Stimulated activated CD8-positive, alpha-beta memory T cell treated with anti-CD3 and anti-CD28 coated beads, Interleukin-12 subunit alpha, Interleukin-12 subunit beta, amount 100 ng/mL, for 4 hours (primary cell): Measurements from ENCODE around the gene CDCA8.
"Not testable (repeated sequence)": the region's sequence is repeated elsewhere in the genome, so short reads cannot be mapped to it uniquely, and the experiment has no call there.

Experiments
- DNase-seq: peaks from one replicate; pipeline ENCODE4 v3.0.0-alpha.2; 2020; ENCODE audit warnings: low read depth

The CDCA8 gene

DNA sequence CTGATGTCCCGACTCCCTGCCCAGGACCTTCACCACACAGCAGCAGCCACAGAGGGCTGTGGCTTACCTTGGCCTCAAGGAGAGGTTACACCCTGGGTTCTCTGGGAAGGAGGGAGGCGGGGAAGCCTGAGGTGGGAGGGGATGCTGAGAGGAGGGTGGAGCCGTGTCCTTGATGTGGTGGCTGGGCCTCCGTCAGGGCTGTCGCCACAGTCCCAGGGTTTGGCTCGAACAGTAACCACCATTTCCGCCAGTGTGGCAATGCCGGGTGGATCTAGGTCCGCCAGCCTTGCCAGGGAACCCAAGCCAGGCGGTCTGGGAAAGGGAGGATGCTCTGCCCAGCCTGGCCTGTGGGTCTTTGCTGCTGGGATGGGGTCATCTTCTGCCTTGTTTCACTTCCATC lies 18.4 kb upstream of the CDCA8 start:
- DNase-seq = no peak

DNA sequence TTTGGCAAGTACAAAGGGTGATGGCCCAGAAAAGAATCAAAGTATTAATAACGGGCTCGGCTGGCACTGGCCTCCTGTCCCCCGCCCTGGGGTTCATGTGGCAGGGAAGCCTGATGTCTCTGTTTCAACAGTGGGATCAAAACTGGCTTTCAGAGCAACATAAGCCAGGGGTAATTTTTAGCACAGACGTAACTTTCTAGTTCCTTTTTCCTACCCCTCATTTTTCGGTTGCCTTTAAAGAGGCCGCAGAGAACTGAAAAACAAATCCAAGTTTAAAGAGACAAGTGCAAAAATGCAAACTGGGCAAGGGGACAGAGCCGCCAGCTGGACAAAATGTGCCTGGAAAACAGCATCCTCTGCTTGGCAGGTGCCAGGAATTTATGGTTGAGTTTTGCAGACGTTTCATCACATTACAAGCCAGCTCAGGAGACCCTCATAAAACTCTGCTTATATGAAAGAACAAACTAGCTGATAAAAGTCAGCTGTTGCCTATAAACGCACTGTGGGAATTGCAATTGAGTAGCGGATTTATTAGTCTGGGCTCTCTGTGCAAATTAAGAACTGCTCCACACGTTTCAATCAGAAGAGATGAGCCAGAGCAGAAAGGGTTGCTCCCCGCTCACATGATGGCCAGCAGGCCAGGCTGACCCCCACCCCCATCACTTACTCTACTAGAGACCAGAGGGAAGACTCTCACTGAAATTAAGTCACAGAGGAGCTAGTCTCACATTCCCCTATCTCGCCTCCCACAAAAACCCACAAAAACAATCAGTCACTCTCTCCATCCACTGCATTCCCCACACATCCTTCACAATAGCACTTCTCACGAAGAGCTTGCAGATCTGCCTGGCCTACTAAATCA lies 15.8 kb upstream of the CDCA8 start:
- DNase-seq = no peak

DNA sequence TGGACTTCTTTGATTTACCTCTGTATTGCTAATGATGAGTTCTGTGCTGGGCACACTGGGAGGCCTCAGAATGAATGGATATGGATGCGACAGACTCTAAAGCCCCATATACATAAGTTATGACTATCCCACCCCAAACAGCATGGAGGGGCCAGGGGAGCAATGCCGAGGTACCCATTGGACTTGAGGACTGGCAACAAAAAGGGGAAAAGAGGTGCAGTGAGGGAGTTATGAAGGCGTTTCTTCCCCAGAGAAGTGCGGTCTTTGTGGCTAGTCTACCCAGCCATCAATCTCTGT lies 15.2 kb upstream of the CDCA8 start:
- DNase-seq = no peak

DNA sequence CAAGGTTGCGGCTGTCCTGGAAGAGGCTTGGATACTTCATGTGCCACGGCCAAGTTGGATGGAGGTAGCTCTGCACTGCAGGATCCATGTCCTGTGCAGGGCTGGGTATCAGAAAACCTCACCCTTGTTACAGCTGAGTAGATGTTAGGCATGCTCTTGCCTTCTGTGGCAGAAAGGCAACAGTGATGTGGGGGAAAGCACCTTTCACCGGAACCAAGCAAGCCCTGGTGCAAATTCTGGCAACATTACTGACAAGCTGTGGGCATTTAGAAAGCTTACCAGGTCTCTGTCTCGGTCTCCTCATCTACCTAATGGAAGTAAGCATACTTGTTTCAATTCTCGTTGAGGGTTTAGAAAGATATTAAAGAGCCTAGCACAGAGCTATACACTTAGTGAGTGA lies 14.5 kb upstream of the CDCA8 start:
- DNase-seq = no peak

DNA sequence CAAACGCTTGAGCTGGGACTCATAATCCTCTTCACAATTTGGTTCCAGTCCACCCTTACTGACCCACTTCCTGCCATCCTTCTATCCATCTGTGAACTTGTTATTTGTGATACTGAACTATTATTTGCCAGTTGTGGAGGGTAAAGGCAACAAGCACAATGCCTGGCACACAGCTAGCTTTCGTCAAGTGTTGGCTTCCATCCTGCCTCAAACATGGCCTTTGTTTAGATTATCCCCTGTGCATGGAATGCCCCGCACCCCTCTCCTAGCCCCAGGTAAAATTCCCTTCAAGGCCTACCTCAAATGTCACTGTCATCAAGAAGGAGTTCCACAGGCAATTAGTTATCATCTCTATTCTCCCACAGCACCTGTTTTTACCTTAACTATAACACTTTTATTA lies 11.4 kb upstream of the CDCA8 start:
- DNase-seq = no peak

DNA sequence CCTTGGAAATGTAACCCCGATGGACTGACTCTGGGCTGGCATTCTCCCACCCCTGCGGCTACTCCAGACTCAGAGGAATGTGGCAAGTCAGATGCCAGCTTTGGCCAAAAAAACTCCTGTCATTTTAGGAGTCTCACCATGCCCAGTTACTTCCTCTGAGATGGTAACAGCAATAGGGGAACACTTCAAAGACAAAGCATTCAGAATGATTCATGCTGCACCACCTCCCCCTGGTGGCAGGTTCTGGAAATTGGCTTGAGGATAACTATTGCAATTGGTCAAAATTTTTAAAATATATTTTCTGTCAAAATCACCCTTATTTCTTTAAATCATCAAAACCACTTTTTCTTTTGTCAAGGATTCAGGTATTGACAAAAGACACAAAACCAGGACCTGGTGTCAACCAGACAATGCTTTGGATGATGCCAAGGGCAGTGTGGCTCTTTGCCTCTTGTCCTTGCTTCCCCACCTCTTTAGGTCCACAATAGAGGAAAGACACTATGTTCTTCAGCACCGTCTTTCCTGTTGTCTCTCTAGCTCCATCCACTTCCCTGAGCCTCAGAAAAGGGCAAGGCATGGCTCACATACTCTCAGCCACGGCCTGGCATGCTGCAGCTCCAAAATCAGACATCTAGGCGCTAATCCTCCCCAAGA lies 9.9 kb upstream of the CDCA8 start:
- peak; percentile 37 for DNase-seq

DNA sequence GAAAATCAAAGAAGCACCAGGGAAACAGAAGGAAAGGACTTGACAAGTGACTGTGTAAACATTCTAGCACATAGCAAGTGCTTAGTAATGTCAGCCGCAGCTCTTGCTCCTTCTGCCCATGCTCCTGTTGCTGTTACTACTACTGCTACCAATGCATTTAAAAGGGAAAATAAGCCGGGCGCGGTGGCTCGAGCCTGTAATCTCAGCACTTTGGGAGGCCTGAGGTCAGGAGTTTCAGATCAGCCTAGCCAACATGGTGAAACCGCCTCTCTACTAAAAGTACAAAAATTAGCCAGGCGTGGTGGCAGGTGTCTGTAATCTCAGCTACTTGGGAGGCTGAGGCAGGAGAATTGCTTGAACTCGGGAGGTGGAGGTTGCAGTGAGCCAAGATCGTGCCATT lies 8.1 kb upstream of the CDCA8 start:
- not testable (repeated sequence) for DNase-seq

DNA sequence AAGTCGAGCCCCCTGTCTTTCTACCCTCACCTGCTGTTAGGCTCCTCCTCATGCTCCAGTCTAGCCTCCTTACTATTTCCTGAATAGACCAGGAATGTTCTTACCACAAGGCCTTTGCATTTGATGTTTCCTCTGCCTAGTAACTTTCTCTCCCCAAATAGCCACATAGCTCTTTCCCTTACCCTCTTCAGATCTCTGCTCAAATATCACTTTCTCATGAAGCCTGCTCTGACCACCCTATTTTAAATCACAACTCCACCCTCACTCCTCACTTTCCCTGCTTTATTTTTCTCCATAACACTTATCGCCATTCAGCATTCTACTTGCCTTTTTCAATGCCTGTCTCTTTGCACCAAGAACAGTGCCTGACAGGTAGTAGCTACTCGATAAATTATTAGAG lies 6.6 kb upstream of the CDCA8 start:
- no peak for DNase-seq

DNA sequence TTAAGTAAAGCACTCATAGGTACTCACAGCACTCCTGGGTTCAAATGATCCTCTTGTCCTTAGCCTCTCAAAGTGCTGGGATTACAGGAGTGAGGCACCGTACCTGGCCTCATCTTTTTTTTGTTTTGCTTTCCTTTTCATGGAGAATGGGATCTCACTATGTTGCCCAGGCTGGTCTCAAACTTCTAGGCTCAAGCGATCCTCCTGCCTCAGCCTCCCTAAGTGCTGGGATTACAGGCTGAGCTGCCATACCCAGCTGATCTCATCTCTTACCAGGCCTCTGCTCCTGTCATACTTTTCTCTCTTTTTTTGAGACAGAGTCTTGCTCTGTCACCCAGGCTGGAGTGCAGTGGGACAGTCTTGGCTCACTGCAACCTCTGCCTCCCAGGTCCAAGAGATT lies 4.6 kb upstream of the CDCA8 start:
- not testable (repeated sequence) for DNase-seq

DNA sequence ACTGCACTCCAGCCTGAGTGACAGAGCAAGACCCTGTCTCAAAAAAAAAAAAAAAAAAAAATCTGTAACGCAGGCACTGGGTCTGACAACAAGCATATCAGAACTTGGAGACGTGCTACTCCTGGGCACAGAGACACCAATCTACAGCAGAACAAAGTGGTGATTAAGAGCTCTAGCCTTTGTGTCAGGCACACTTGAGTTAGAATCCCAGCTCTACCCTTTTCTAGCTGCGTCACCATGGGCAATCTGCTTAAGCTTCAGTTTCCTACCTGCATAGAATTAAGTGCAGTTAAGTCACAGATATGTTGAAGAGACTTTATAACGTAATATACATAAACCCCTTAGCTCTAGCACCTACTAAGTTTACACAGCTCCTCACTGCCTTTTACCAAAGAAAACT lies 3.4 kb upstream of the CDCA8 start:
- DNase-seq = no peak

DNA sequence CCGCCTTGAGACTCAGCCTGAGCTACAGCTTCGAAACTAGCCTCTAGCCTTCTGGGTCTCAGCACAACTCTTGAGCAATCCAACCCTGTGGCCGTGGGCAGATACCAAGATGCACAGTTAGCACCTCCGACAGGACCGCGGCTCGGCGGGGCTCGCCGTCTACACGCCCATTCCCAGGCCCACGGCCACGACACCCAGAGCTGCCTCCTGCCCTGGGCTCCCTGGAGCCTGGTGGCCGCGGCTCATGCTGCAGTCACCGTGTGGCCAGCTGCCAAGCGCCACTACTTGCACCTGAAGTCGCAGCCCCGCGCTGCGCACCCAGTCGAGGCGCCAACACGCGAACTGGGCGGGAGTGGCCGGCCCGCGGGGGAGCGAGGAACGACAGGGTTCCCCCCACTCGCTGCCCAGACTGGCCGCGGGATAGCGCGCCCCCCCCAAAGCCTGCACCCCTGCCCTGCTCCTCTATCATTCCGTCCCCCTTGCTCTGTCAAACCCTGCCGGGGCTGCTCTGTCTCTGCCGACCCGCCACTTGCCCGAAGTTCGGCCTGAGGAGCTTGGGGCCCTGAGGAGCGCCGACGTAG lies 729 bp upstream of the CDCA8 start:
- no peak for DNase-seq

DNA sequence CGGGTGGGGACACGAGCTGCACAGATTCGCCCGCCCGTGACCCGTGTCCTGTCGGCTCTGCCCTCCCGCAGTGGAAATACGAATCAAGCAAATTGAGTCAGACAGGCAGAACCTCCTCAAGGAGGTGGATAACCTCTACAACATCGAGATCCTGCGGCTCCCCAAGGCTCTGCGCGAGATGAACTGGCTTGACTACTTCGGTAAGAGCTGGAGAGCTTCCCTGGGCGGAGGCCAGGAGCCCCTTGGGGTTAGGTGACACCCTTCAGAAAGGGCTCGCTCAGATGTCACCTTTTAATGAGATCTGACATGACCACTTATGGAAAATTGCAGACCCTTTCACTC lies 489 bp downstream of the CDCA8 start:
- no peak for DNase-seq

DNA sequence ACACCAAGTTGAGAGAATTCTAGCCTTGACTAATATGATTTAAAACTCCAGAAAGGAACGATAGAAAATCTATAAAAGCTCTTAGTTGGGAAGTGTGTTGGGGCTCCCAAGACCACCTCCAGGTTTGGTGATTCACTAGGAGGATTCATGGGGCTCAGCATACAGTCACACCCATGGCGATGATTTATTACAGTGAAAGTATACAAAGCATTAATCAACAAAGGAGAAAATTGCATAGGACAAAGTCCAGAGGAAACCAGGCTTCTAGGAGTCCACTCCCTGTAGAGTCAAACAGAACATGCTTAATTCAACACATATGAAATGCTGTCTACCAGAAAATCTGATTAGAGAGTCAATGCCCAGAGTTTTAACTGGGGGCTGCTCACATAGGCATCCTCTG lies 4.8 kb downstream of the CDCA8 start:
- DNase-seq = no peak

DNA sequence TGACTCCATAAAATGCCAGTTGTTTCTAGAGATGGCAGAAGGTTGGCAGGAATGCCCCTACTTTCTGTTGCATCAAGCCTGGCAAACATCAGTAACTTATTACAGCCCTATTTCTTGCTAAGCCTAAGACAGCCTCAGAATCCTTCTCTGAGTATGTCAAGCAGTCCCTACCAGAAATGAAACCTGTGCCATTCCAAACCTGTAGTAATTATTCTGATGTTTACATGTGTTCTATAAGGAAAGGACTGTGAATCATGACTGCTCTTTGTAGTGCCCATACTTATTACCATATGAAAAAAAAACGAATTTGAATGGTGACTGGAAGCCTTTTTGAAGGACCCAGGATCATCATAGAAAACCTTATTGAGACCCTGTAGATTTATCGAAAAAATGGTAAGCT lies 5.4 kb downstream of the CDCA8 start:
- DNase-seq = no peak

DNA sequence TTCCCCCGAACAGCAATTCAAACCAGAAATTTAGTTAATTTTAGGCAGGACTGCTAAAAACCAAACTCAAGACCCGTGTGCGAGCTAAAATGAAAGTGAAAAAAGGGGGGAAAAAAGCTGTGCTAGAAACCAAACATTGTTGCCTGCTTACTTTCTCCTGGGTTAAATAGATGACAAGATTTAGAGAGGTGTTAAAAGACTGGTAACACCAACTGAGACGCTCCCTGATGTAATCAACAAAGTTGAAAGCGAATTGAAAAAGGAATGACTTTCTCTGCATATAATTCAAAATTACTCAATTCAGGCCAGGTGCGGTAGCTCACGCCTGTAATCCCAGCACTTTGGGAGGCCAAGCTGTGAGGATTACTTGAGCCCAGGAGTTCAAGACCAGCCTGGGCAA lies 6.8 kb downstream of the CDCA8 start:
- DNase-seq = no peak

DNA sequence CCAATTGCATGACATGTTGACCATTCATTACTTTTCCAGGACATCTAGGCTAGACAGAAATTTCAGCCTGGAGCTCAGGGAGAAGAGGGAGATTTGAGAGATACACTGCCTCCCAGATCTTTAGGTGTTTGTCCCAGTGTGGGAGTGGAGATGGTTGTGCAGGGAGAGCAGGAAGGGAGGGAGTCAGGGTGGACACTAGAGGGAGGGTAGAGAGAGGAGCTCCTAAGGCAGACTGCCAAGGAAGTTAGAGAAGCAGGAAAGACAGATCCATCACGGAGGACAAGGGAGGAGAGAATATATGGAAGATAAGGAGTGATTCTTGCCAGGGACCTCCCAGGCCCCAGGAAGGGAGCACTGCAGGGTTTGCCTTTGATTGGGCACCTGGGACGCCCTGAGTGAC lies 8.7 kb downstream of the CDCA8 start:
- DNase-seq = no peak

DNA sequence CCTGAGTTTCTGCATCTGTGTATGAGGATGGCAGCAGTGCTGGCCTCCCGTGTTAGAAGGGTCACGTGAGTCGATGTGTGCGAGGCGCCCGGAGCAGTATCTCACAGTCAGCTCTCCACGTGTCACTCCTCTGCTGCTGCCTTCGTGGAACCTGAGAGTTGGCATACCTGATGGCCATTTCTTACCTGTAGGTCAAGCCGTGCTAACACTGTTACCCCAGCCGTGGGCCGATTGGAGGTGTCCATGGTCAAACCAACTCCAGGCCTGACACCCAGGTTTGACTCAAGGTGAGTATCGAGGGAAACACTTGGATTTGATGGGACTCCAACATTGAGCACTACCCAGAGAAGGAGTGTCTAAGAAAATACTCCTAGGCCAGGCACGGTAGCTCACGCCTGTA lies 10.7 kb downstream of the CDCA8 start:
- DNase-seq = no peak

DNA sequence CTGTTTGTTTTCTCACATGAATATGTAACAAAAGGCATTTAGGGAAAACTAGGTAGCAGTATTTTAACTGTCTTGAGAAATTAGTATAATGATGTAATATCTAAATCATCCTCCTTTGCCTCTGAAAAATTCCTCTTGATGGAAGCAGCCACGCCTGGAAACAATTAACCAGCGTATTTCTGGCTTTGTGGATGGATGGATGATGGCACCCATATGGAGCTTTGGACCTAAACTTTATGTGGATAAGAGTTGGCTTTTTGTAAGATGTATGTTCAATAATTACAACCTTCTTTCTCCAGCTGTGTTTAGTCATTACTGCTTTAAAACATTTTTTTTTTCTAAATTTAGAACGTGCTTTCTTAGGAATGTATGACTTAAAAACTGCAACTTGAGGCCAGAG lies 12.7 kb downstream of the CDCA8 start:
- no peak for DNase-seq

DNA sequence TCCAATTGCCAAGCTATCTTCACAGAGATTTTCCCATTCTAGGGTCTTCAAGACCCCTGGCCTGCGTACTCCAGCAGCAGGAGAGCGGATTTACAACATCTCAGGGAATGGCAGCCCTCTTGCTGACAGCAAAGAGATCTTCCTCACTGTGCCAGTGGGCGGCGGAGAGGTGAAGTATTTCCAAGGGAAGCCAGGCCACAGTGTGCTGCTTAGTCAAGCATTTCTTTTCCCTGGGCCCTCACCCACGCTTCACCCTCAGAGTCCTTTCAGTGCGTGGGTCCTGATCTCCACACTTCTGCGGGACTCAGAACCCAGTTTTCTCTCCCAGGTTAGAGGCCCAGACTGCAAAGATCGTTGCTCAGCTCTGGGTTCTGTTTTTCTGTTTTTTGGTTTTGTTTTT lies 13.1 kb downstream of the CDCA8 start:
- no peak for DNase-seq

DNA sequence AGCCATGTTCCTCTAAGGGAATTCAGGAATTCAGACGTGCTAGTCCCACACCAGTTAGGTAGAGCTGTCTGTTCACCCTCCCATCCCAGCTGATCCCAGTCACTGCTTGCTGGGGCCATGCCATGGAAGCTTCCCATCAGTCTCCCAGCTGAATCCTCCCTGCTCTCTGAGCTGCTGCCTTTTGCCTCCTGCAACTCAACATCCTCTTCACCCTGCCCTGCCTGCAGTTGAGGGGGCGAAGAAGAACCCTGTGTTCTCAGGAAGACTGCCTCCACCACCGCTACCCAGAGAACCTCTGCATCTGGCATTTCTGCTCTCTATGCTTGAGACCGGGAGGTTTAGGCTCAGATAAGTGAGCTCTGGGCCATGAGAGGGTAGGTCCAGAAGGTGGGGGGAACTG lies 16.2 kb downstream of the CDCA8 start:
- DNase-seq = no peak

DNA sequence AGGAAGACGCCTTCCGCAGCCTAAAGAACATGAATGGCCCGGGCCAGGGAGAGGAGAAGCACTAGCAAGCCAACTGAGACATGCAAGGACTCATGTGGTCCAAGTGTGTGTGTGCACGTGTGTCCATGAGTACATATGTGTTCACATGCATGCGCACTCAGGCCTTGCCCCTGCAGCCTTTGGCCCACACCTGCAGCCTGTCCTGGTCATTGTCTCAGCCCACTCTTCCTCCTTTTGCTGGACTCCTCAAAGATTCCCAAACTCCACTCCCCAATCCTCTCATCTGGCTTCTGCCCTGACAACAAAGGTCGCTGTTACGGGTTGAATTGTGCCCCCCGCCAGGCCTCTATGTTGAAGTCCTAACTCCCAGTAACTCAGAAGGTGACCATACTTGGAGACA lies 21.9 kb downstream of the CDCA8 start:
- no peak for DNase-seq

DNA sequence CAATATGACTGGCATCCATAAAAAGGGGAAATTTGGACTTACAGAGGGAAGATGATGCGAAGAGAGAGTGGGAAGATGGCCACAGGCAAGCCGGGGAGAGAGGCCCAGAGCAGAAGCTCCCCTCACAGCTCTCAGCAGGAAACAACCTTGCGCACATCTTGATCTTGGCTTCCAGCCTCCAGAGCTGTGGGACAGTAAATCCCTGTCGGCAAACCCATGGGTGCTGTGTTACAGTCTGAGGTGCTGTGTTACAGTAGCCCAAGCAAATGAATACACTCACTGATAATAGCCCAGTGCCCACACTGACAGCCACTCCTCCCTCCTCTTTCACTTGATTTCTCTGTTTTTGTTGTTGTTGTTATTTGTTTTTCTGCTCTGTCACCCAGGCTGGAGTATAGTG lies 22.4 kb downstream of the CDCA8 start:
- DNase-seq = no peak

DNA sequence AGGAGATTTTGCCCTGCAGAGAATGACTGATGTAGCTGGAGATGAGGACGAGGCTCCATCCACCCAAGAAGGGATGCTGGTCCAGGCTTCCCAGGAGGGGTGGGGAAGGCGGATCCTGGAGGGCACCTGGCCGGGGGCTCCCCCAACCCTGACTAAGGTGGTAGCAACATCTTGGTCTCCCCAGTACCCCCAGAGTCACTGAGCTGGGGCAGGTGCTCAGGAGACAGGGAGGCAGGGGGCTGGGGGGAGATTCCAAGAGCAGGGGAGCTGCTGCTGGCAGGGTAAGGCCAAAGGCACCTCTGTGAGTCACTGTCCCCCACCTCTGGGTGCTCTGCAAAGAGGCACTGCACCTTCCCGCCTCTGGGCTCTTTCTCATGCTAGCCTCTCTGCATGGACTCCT lies 24.0 kb downstream of the CDCA8 start:
- DNase-seq = no peak

DNA sequence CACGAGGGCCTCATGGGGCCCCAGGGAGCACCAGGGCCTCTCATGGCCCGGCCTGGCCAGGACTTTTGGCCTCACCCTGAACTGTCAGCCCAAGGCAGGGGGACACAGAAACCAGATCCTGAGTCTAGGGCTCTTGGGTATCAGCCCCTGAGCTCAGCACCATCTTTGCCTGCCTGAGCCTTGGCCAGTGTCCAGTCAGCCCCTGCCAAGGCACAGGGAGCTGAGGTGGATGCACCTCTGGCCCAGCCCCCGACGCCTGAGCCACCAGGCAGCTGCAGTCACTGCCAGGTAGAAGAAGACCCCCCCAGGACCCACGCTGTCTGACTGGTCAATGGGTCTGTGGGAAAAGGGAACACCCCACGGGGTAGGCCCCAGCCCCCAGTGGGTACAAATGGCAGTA lies 25.3 kb downstream of the CDCA8 start:
- DNase-seq = no peak
